CD4-positive, alpha-beta T cell treated with Interferon alpha-2 for 1 hour (primary cell): ENCODE data around the gene TAC3.
"Not testable (repeated sequence)": the region's sequence is repeated elsewhere in the genome, so short reads cannot be mapped to it uniquely, and the experiment has no call there.

Source experiments
- DNase-seq, 2 donors: peaks; one replicate each; pipeline ENCODE4 v3.0.0-alpha.2; 2020 to 2022

TAC3 gene

GRCh38 chr12:57003395-57003794 is 12.9 kb downstream of the TAC3 start:
- DNase-seq: no peak

DNA sequence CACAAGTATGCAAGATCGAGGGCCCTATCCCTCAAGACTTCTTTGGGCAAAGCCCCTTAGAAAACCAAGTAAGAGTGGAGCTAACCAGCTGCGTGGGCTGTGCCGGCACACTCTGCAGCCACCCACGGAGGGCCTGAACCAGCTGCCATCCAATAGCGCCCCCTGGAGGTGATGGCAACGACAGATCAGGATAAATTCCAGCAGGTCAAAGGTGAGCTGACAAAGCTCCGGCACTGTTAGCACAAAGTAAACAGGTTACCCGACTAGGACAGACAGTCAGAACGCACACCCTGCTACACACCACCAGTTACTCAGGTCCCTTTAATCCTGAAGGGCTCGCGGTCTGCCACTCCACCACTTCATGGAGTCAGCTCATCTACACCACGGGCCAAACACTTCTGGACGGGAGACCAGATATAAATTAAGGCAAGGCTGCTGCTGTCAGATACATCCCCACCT is 14.9 kb downstream of the TAC3 start:
- peak; percentile 64 to 80 for DNase-seq

GRCh38 chr12:57000393-57000792 is 15.9 kb downstream of the TAC3 start:
- DNase-seq: no peak

DNA sequence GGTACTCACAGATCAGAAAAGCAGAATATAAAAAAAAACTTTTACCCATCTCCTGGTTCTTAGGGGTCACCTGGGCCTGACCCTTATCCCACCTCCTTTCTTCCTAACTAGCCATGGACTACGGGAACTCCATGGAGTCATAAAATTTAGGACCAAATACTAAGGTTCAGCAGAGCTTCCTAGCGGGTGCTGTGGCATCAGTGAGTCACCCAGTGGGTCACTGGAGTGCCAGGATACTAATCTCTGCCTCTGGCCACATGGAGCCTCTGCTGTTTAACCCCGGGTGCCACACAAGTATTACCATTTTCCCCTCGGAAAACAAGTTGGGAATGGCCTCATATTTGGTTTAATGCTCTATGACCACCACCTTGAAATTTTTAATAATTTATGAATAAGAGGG is 16.9 kb downstream of the TAC3 start:
- DNase-seq: no peak

DNA sequence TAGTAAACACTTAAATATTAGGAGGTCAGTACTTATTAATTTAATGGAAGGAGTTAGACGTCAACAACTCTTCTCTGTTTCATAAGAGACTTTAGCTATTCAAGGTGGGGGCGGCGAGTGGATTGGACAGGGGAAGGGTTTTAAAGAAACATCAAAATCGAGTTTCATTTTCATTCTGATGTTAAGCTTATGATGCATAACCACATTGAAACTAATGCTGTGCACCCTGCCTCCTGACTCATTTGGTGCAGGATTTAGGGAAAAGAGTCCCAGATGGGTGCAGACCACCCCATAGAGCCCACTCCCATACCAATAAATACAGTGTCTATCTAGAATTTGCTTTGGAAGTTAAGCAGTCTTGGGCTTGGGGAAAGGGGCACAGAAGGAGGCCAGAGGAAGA is 17.3 kb downstream of the TAC3 start:
- DNase-seq: no peak

GRCh38 chr12:56998316-56998715 is 18.0 kb downstream of the TAC3 start:
- no peak for DNase-seq

DNA sequence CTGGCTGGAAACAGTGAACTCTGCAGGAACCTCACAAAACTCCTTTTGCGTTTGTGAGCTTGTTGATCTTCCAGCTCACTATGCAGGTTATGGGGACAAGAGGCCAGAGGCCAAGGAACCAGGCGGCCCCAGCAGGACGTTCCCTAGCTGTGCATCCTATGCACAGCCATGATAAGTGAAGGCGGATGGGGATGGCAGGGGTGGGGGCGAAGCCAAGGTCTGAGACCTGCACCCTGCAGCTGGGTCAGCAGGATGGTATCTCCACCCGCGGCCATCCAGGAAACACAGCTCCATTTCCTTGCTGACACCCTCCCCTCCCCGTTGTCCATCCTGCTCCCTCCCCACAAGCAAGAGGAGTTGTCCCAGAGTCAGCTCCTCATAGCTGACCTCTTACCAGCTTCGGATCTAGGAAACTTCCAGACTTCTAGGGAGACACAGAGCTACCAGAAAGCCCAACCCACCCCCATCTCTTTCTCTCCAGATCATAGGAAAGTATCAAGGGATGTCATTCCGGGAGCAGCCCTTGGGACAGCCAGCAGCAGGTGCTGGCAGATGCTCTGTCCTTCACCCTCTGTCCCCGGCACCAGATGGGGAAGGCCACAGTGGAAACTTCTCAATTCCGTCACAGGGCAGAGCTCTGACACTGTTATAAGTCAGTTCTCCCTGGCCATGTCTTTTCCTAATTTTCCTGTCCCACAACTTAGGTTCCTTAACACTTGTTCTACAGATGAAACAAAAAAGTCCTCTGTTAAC is 19.4 kb downstream of the TAC3 start:
- no peak for DNase-seq

DNA sequence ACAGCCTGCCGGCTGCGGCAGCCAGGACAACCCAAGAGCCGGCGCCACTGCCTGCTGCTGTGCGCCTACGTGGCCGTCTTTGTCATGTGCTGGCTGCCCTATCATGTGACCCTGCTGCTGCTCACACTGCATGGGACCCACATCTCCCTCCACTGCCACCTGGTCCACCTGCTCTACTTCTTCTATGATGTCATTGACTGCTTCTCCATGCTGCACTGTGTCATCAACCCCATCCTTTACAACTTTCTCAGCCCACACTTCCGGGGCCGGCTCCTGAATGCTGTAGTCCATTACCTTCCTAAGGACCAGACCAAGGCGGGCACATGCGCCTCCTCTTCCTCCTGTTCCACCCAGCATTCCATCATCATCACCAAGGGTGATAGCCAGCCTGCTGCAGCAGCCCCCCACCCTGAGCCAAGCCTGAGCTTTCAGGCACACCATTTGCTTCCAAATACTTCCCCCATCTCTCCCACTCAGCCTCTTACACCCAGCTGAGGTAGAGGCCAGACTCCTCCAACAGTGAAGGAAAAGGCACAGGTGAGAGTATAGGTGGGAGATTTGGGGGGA is 20.3 kb downstream of the TAC3 start:
- DNase-seq: no peak

GRCh38 chr12:56995201-56995929 is 21.0 kb downstream of the TAC3 start:
- no peak for DNase-seq

DNA sequence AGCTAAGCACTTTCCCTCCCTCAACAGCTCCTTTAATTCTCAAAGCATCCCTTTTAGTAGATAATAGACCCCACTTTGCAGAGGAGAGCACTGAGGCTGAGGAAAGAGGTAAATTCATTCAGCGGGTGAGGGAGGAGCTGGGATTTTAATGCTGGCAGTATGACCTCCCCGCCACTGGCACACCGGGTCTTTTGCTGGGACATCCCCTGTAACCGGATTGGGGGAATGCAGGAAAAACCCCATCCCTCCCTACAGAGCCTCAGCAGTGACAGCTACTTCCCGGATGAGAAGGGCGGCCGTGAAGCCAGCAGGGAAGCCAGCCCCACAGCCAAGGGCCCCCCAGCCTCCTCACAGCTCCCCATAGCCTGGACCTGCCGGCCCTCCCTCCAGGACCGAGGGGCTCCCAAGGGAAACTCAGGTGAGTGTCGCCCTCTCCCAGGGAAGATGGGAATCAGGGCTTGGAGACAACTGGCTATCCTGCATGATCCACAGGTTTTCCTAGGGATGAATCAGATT is 22.0 kb downstream of the TAC3 start:
- DNase-seq: no peak

- no peak for DNase-seq
Measured at GRCh38 chr12:56993346-56993745, 23.0 kb downstream of the TAC3 start.

GRCh38 chr12:56991319-56992246 is 24.7 kb downstream of the TAC3 start:
- DNase-seq: no peak

DNA sequence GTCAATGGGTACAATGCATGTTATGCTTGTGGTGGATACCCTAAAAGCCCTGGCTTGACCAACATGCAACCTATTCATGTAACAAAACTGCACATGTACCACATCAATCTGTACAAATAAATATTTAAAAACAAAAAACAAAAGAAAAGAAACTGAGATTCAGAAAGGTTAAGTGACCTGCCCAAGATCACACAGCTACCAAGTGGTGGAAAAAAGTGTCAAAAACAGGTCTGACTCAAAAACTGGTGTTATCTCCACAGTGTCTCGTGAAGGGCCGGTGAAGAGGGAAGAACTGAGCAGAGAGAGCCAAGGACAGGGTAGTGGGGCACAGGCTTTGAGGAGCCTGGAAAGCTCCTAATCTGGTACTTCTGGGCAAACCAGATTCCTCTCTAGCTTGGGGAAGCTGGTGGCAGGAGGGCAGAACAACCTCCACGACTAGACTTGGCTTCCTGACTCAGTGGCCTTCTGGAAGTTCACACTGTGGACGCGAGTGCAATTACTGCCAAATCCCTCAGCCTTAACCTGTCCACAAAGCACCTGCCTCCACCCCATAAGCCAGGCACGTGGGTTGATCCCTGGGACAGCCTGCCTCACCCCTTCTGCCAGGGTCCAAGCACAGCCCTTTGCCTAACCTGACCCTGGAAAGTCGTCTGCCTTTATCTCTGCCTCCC is 25.5 kb downstream of the TAC3 start:
- no peak for DNase-seq

DNA sequence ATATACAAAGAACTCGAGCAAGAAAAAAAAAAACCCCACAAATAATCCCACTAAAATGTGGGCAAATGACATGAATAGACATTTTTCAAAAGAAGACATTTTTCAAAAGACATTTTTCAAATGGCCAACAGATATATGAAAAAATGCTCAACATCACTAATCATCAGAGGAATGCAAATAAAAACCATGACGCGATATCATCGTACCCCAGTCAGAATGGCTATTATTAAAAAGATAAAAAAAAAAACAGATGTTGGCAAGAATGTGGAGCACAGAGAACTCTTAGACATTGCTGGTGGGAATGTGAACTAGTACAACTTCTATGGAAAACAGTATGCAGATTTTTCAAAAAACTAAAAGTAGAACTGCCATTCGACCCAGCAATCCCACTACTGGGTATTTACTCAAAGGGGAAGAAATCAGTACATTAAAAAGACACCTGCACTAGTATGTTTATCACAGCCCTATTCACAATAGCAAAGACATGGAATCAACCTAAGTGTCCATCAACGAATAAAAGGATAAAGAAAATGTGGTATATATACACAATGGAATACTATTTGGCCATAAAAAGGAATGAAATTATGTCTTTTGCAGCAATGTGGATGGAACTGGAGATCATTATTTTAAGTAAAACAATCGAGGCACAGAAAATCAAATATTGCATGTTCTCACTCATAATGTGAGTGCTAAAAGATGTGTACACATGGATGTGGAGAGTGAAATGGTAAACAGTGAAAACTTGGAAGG is 26.3 kb downstream of the TAC3 start:
- no peak for DNase-seq

DNA sequence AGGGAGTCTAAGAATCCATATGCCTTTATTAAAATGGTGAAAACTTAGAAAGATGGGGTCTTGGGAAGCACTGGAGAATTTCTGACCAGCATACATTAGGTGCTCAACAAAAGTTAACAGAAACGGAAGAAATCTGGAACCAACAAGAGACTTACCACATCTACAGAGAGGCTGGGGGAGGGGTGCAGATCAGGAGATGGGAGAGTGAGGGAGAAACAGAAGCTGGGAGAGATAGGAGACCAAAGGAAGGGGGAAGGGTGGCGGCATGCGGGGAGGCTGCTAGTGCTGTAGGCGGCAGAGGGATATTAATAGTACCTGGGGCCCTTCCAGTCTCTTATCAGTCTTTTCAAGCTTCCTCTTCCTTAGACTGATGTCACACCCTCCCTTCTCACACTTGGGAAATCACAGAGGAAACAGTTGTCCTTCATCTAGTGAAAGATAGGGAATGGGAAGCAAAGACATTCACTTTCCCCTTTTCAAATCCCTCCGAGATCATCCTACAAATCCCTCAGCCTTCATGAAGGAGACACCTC is 28.1 kb downstream of the TAC3 start:
- DNase-seq: no peak

DNA sequence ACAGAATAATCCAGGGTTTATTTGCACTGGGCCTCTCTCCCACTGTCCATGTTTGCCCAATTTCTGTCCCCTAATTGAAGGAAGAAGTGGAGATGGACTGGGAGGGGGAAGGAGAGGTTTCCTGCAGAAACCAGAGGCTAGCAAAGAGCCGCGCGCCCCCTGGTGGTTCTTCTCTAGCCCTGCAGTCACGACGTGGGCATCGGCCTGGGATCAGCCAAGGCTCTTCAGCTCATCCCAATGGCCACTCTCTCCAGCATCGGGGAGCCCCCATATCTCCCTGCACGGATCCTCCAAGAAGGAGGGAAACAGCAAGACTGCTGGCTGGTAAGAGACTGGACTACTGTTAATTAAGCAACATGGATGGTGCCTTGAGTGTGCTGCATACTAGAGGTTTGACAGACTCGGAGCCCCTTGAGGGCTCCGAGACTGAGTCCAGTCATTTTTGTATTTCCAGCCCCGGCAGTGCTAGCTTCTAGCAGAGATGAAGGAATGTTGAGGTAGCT is 28.7 kb downstream of the TAC3 start:
- DNase-seq: peak; percentile 68 to 75

- no peak for DNase-seq
Measured at GRCh38 chr12:56987011-56987410, 29.3 kb downstream of the TAC3 start.

DNA sequence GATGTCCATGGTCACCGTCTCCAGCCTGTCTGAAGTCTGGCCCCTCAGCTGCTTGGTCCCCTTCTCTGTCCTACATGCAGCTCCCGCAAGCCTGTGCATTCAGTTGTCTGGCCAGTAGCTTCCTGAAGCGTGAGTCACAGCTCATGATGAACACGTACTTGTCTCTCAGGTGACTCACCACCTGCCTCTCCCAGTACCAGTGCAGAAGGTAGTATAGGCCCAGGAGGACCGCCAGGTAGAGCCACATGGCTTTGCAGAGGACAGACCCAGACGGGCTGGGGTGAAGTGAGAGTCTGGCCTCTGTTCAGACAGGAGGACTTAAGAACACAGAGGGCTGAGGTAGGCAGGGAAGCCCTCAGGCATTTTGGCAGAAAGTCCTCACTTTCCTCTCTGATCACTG is 30.6 kb downstream of the TAC3 start:
- not testable (repeated sequence) for DNase-seq

- DNase-seq: no peak
Measured at GRCh38 chr12:56983386-56983785, 32.9 kb downstream of the TAC3 start.

- DNase-seq: not testable (repeated sequence)
Measured at GRCh38 chr12:56982578-56983236, 33.6 kb downstream of the TAC3 start.
